NB4 (cell line): ENCODE results near the gene CDH2.

ENCODE experiments used
- MYC ChIP-seq: IDR thresholded peaks from 2 replicates; pipeline ENCODE4 v1.6.1; 2011; ENCODE audit warnings: low read depth, low read length
- POLR2A ChIP-seq: IDR thresholded peaks from 2 replicates; pipeline ENCODE4 v1.6.1; 2011; ENCODE audit warnings: mild to moderate bottlenecking; ENCODE audit not compliant: insufficient read length; ENCODE audit errors: extremely low read depth
- TF ChIP-seq, protein P1 (sequence below): IDR thresholded peaks from one replicate; pipeline ENCODE4 v1.5.1; 2012; ENCODE audit warnings: low read depth, low read length
- TF ChIP-seq, protein P2 (sequence below): IDR thresholded peaks from 2 replicates; pipeline ENCODE4 v1.6.1; 2011; ENCODE audit warnings: low read depth, low read length

DNA sequence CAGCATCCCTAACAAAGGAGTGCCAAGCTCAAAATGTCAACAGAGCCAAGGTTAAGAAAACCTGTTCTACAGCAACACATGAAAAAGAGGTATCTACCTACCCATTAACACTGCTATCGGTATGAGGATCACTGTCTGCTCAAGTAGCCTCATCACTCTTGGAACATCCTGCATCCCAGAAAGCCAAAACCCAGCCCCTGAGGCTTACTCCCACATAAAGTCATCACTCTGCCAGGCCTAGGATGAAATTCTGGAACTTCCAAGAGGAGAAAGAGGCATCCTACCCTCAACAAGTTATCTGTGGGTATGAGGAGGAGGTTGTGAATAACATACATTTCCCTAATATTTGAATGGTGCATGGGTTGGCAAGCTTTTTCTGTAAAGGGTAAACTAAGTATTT, 25.5 kb downstream of the CDH2 start:
- no peak for TF ChIP-seq POLR2A
- TF ChIP-seq, protein P1, sequence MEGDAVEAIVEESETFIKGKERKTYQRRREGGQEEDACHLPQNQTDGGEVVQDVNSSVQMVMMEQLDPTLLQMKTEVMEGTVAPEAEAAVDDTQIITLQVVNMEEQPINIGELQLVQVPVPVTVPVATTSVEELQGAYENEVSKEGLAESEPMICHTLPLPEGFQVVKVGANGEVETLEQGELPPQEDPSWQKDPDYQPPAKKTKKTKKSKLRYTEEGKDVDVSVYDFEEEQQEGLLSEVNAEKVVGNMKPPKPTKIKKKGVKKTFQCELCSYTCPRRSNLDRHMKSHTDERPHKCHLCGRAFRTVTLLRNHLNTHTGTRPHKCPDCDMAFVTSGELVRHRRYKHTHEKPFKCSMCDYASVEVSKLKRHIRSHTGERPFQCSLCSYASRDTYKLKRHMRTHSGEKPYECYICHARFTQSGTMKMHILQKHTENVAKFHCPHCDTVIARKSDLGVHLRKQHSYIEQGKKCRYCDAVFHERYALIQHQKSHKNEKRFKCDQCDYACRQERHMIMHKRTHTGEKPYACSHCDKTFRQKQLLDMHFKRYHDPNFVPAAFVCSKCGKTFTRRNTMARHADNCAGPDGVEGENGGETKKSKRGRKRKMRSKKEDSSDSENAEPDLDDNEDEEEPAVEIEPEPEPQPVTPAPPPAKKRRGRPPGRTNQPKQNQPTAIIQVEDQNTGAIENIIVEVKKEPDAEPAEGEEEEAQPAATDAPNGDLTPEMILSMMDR = no peak
- TF ChIP-seq, protein P2, sequence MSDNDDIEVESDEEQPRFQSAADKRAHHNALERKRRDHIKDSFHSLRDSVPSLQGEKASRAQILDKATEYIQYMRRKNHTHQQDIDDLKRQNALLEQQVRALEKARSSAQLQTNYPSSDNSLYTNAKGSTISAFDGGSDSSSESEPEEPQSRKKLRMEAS = no peak
- TF ChIP-seq MYC = no peak
